ENCODE data around the gene SLIT3. TPM values are rescaled to one million over a fixed set of nuclear protein-coding genes. Genes with fewer than 3 reads are reported as not detected.

SLIT3 gene
- total RNA-seq, 1 experiment from 2014 or later = 0.10 TPM

DNA sequence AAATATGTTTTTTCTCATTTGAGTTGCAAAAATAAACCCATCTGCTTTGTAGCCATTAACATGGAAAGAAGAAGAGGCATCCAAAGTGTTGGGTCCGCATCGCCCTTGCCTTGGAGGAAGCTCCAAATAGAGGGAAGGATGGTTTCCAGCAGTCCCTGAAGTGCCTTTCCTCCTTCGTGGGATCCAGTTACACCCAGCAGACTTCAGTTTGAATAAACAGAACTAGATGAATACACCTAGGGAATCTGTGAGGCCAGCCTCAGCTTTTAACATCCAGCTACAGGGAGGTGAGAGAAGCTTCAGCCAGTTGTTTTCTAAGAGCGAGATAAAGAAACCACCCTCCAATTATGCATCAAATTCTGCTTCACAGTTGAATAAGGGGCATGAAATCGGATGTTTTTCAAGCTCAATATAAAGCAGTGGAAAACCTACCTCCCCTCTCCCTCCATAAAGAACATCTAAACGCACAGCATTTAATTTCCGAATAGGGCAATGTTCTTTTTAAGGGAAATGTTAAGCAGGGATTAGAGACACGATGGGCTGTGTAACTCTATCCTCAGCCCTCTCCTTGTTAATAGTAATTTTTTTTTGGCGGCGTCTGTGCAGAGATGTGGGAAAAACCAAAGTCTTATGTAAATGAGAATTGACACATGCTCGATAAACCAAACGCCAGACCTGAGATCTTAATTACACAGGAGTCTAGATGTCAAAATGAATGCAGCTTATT, 264.7 kb downstream of the SLIT3 start:
- intact Hi-C loops (cut with micrococcal nuclease) = no loop called here
- H3K9me2 ChIP-seq (ENCODE audit: insufficient read depth) = no peaks in the 10 kb centered on the region
- no peak for TF ChIP-seq ATF3 (IDR thresholded peaks at IDR 0.05)
- no peak for TF ChIP-seq JUND (IDR thresholded peaks at IDR 0.05)
- no peak for TF ChIP-seq POLR2A (IDR thresholded peaks at IDR 0.05; ENCODE audit: borderline replicate concordance, extremely low read depth, insufficient read depth, insufficient read length)
- H3K4me1 ChIP-seq (ENCODE audit: control insufficient read depth in 1 of 2, insufficient read depth in 2 of 2, low read length in 2 of 2) = no peaks in the 10 kb centered on the region
- CTCF ChIA-PET = no interaction called here
- H3K27me3 ChIP-seq (ENCODE audit: insufficient read depth, low read length) = peaks cover 44% of the 10 kb centered on the region
- no peaks in the 10 kb centered on the region for H3K36me3 ChIP-seq (ENCODE audit: control insufficient read depth in 1 of 2, insufficient read depth in 2 of 2, low read length in 2 of 2)
- H4K20me1 ChIP-seq (ENCODE audit: insufficient read depth) = no peaks in the 10 kb centered on the region
- H3K9me3 ChIP-seq (ENCODE audit: control insufficient read depth in 1 of 2, insufficient read depth in 1 of 2, low read depth in 1 of 2, low read length in 2 of 2) = no peaks in the 10 kb centered on the region
- POLR2A ChIA-PET = no interaction called here
- H2AFZ ChIP-seq (ENCODE audit: low read depth, low read length, poor library complexity, severe bottlenecking) = no peak overlapping the region
- H3K79me2 ChIP-seq (ENCODE audit: insufficient read depth, low read length) = no peaks in the 10 kb centered on the region
- RAD21 ChIA-PET (ENCODE audit: low non-redundant PET in 1 of 2, low total read pairs in 2 of 2, uncharacterized antibody in 2 of 2, unreplicated experiment in 2 of 2) = no interaction called here
- DNase-seq (ENCODE audit: low read depth, low spot score) = no peak
- no peak overlapping the region for H3K27ac ChIP-seq (ENCODE audit: low read depth, low read length)
- no peak overlapping the region for H3K4me2 ChIP-seq (ENCODE audit: low read length)
- no TSS peak for BruUV-seq (replicated peaks)
- H3K9ac ChIP-seq (ENCODE audit: low read length) = no peak overlapping the region
- ATAC-seq = no peak
- H3K4me3 ChIP-seq (replicated peaks in 1 of 2; ENCODE audit: low read depth in 1 of 2, low read length in 2 of 2) = no peak overlapping the region

GRCh38 chr5:169029661-169030274, 271.2 kb downstream of the SLIT3 start:
- RAD21 ChIA-PET (ENCODE audit: low non-redundant PET in 1 of 2, low total read pairs in 2 of 2, uncharacterized antibody in 2 of 2, unreplicated experiment in 2 of 2) = no interaction called here
- POLR2A ChIA-PET = no interaction called here
- no peak overlapping the region for H3K4me2 ChIP-seq (ENCODE audit: low read length)
- H3K79me2 ChIP-seq (ENCODE audit: insufficient read depth, low read length) = no peaks in the 10 kb centered on the region
- no TSS peak for BruUV-seq (replicated peaks)
- H3K4me1 ChIP-seq (ENCODE audit: control insufficient read depth in 1 of 2, insufficient read depth in 2 of 2, low read length in 2 of 2) = no peaks in the 10 kb centered on the region
- DNase-seq (ENCODE audit: low read depth, low spot score) = no peak
- H3K9me3 ChIP-seq (ENCODE audit: control insufficient read depth in 1 of 2, insufficient read depth in 1 of 2, low read depth in 1 of 2, low read length in 2 of 2) = no peaks in the 10 kb centered on the region
- CTCF ChIA-PET = no interaction called here
- H3K4me3 ChIP-seq (replicated peaks in 1 of 2; ENCODE audit: low read depth in 1 of 2, low read length in 2 of 2) = no peak overlapping the region
- no peak overlapping the region for H2AFZ ChIP-seq (ENCODE audit: low read depth, low read length, poor library complexity, severe bottlenecking)
- intact Hi-C loops (cut with micrococcal nuclease) = no loop called here
- ATAC-seq = no peak
- no peaks in the 10 kb centered on the region for H4K20me1 ChIP-seq (ENCODE audit: insufficient read depth)
- no peaks in the 10 kb centered on the region for H3K36me3 ChIP-seq (ENCODE audit: control insufficient read depth in 1 of 2, insufficient read depth in 2 of 2, low read length in 2 of 2)
- H3K27me3 ChIP-seq (ENCODE audit: insufficient read depth, low read length) = peaks cover 27% of the 10 kb centered on the region
- H3K9ac ChIP-seq (ENCODE audit: low read length) = no peak overlapping the region
- H3K9me2 ChIP-seq (ENCODE audit: insufficient read depth) = no peaks in the 10 kb centered on the region
- H3K27ac ChIP-seq (ENCODE audit: low read depth, low read length) = no peak overlapping the region
- TF ChIP-seq ATF3 (IDR thresholded peaks at IDR 0.05) = no peak
- no peak for TF ChIP-seq EZH2 (IDR thresholded peaks at IDR 0.05)
- no peak for TF ChIP-seq ZNF274 (IDR thresholded peaks at IDR 0.05; ENCODE audit: low read depth, low read length)
- no peak for TF ChIP-seq POLR2A (IDR thresholded peaks at IDR 0.05; ENCODE audit: borderline replicate concordance, extremely low read depth, insufficient read depth, insufficient read length)
- TF ChIP-seq CBX3 (IDR thresholded peaks at IDR 0.05; ENCODE audit: low read depth) = no peak
- no peak for TF ChIP-seq ELF1 (IDR thresholded peaks at IDR 0.05; ENCODE audit: borderline replicate concordance, low read depth)
- TF ChIP-seq ZFX (IDR thresholded peaks at IDR 0.05) = no peak
- no peak for TF ChIP-seq SRF (IDR thresholded peaks at IDR 0.05; ENCODE audit: low read depth)
- TF ChIP-seq, protein P1, sequence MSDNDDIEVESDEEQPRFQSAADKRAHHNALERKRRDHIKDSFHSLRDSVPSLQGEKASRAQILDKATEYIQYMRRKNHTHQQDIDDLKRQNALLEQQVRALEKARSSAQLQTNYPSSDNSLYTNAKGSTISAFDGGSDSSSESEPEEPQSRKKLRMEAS (IDR thresholded peaks at IDR 0.05) = no peak
- TF ChIP-seq, protein P2, sequence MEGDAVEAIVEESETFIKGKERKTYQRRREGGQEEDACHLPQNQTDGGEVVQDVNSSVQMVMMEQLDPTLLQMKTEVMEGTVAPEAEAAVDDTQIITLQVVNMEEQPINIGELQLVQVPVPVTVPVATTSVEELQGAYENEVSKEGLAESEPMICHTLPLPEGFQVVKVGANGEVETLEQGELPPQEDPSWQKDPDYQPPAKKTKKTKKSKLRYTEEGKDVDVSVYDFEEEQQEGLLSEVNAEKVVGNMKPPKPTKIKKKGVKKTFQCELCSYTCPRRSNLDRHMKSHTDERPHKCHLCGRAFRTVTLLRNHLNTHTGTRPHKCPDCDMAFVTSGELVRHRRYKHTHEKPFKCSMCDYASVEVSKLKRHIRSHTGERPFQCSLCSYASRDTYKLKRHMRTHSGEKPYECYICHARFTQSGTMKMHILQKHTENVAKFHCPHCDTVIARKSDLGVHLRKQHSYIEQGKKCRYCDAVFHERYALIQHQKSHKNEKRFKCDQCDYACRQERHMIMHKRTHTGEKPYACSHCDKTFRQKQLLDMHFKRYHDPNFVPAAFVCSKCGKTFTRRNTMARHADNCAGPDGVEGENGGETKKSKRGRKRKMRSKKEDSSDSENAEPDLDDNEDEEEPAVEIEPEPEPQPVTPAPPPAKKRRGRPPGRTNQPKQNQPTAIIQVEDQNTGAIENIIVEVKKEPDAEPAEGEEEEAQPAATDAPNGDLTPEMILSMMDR (IDR thresholded peaks at IDR 0.05 in 2 of 3, conservative IDR thresholded peaks at IDR 0.05 in 1 of 3; ENCODE audit: borderline replicate concordance in 1 of 3, insufficient read depth in 1 of 3, low read depth in 2 of 3, low read length in 2 of 3) = no peak
- no peak for TF ChIP-seq EZH2phosphoT487 (IDR thresholded peaks at IDR 0.05; ENCODE audit: borderline replicate concordance)
- TF ChIP-seq, protein P3, sequence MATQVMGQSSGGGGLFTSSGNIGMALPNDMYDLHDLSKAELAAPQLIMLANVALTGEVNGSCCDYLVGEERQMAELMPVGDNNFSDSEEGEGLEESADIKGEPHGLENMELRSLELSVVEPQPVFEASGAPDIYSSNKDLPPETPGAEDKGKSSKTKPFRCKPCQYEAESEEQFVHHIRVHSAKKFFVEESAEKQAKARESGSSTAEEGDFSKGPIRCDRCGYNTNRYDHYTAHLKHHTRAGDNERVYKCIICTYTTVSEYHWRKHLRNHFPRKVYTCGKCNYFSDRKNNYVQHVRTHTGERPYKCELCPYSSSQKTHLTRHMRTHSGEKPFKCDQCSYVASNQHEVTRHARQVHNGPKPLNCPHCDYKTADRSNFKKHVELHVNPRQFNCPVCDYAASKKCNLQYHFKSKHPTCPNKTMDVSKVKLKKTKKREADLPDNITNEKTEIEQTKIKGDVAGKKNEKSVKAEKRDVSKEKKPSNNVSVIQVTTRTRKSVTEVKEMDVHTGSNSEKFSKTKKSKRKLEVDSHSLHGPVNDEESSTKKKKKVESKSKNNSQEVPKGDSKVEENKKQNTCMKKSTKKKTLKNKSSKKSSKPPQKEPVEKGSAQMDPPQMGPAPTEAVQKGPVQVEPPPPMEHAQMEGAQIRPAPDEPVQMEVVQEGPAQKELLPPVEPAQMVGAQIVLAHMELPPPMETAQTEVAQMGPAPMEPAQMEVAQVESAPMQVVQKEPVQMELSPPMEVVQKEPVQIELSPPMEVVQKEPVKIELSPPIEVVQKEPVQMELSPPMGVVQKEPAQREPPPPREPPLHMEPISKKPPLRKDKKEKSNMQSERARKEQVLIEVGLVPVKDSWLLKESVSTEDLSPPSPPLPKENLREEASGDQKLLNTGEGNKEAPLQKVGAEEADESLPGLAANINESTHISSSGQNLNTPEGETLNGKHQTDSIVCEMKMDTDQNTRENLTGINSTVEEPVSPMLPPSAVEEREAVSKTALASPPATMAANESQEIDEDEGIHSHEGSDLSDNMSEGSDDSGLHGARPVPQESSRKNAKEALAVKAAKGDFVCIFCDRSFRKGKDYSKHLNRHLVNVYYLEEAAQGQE (IDR thresholded peaks at IDR 0.05; ENCODE audit: low read depth) = no peak
- TF ChIP-seq RAD21 (IDR thresholded peaks at IDR 0.05; ENCODE audit: low read depth) = no peak

Data from HCT116 (cell line).